Measurements from ENCODE around the gene ZBTB7B.

Gene ZBTB7B

DNA sequence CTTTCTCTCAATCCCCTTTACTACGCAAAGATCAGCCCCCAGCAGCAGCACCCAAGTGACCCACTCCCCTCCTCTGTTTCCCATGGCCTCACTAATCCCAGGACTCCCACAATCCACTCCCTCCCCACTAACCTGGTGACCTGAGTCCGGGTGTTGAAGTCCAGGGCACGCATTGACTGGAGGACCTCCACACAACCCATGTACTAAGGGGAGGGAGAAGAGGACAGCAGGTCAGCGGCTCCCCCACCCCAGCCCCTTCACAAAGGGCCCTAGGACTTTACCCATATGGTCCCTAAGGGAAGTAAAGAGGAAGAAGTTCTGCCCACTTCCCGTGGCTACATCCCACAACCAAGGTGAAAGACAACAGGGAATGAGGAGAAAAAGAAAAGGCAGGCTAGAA lies 33.4 kb upstream of the ZBTB7B start:
- peaks cover 56% of the 10 kb centered on the region for H3K36me3 ChIP-seq (ENCODE audit: control insufficient read depth, insufficient read depth, low read length)
- no peak overlapping the region for H3K27ac ChIP-seq (ENCODE audit: low read depth, low read length, severe bottlenecking)
- 22% methylated on average over 3 of the region's 5 CpGs; no CpG with 5 or more reads in 1 of the 2 experiments for WGBS, 2 experiments (ENCODE audit: insufficient coverage in 2 of 2)
- no peaks in the 10 kb centered on the region for H3K9me3 ChIP-seq (ENCODE audit: control insufficient read depth, low read length)
- peaks cover 20% of the 10 kb centered on the region for H3K4me1 ChIP-seq (ENCODE audit: control insufficient read depth, insufficient read depth, low read length, poor library complexity, severe bottlenecking)
- H3K4me3 ChIP-seq (ENCODE audit: extremely low read depth, insufficient read depth, low read length, poor library complexity, severe bottlenecking) = peak overlapping the region; percentile 69

GRCh38 chr1:154969860-154970452 lies 32.6 kb upstream of the ZBTB7B start:
- Histone ChIP-seq H3K9me3 (ENCODE audit: control insufficient read depth, low read length) (no peaks in the 10 kb centered on the region), H3K4me1 (ENCODE audit: control insufficient read depth, insufficient read depth, low read length, poor library complexity, severe bottlenecking) (peaks cover 20% of the 10 kb centered on the region), H3K27ac (ENCODE audit: low read depth, low read length, severe bottlenecking) (peak overlapping the region; percentile 100), H3K36me3 (ENCODE audit: control insufficient read depth, insufficient read depth, low read length) (peaks cover 49% of the 10 kb centered on the region), H3K4me3 (ENCODE audit: extremely low read depth, insufficient read depth, low read length, poor library complexity, severe bottlenecking) (peak overlapping the region; percentile 69)
- 0 to 1% methylated on average over 15 to 17 of the region's 22 CpGs for WGBS, 2 experiments (ENCODE audit: insufficient coverage in 2 of 2)

GRCh38 chr1:154970631-154971340 lies 31.8 kb upstream of the ZBTB7B start, which contains the start of gene SHC1:
SHC1 (minus strand) TSS chr1:154970747; CDS start chr1:154970526, 221 bp downstream.
- Histone ChIP-seq H3K4me1 (ENCODE audit: control insufficient read depth, insufficient read depth, low read length, poor library complexity, severe bottlenecking) (peaks cover 20% of the 10 kb centered on the region), H3K4me3 (ENCODE audit: extremely low read depth, insufficient read depth, low read length, poor library complexity, severe bottlenecking) (peak within 1 kb of the TSS; percentile 69), H3K9me3 (ENCODE audit: control insufficient read depth, low read length) (no peaks in the 10 kb centered on the region), H3K36me3 (ENCODE audit: control insufficient read depth, insufficient read depth, low read length) (peaks cover 42% of the 10 kb centered on the region), H3K27ac (ENCODE audit: low read depth, low read length, severe bottlenecking) (peak within 1 kb of the TSS; percentile 100)
- WGBS, 2 experiments (ENCODE audit: insufficient coverage in 2 of 2) = 2 to 7% methylated on average over 3 to 8 of the region's 15 CpGs

DNA sequence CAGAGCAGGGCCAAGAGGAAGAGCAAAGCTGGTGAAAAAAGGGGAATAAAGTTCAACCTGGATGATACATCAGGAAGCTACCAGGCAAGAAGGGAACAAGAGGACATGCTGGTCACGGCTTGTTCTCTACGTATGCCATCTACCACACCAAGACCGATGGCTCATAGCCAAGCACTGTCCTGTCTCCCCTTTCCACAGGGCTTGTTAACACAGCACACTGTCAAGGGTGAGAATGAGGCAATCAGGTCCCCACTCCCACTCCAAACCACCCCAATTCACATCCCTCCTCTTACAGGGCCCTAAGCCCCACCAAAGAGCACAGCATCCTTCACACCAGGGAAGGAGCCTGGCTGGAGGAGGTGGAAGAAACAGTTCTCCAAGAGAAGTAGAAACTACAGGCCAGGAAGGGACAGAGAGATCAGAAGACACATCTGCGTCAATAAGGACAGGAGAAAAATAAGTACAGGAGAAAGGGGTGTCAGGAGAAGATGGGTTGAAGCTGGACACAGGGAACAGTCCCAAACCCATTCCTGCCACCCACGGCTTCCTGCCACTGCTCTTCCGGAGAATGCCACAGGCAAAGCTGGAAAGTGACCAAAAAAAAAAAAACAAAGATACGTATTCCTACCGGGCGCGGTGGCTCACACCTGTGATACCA lies 31.1 kb upstream of the ZBTB7B start:
- Histone ChIP-seq H3K4me1 (ENCODE audit: control insufficient read depth, insufficient read depth, low read length, poor library complexity, severe bottlenecking) (peaks cover 26% of the 10 kb centered on the region), H3K9me3 (ENCODE audit: control insufficient read depth, low read length) (no peaks in the 10 kb centered on the region), H3K27ac (ENCODE audit: low read depth, low read length, severe bottlenecking) (peak overlapping the region; percentile 100), H3K4me3 (ENCODE audit: extremely low read depth, insufficient read depth, low read length, poor library complexity, severe bottlenecking) (peak overlapping the region; percentile 69), H3K36me3 (ENCODE audit: control insufficient read depth, insufficient read depth, low read length) (peaks cover 41% of the 10 kb centered on the region)
- 60 to 72% methylated on average over 4 to 10 of the region's 10 CpGs for WGBS, 2 experiments (ENCODE audit: insufficient coverage in 2 of 2)

DNA sequence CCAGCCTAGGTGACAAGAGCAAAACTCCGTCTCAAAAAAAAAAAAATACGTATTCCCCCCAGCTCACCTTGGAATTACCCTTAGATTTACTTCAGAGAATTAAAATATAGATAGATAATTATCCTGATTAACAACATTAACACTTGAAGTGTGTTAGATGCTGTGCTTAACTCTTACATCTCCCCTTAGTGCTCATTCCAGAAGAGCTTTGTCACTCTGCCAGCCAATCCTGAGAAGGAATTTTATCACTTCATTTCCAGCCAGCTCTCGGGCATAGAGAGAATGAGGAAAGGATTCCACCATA lies 30.4 kb upstream of the ZBTB7B start:
- H3K4me3 ChIP-seq (ENCODE audit: extremely low read depth, insufficient read depth, low read length, poor library complexity, severe bottlenecking) = peak overlapping the region; percentile 69
- no CpG with 5 or more reads among the region's 3 CpGs for WGBS, 2 experiments (ENCODE audit: insufficient coverage in 2 of 2)

DNA sequence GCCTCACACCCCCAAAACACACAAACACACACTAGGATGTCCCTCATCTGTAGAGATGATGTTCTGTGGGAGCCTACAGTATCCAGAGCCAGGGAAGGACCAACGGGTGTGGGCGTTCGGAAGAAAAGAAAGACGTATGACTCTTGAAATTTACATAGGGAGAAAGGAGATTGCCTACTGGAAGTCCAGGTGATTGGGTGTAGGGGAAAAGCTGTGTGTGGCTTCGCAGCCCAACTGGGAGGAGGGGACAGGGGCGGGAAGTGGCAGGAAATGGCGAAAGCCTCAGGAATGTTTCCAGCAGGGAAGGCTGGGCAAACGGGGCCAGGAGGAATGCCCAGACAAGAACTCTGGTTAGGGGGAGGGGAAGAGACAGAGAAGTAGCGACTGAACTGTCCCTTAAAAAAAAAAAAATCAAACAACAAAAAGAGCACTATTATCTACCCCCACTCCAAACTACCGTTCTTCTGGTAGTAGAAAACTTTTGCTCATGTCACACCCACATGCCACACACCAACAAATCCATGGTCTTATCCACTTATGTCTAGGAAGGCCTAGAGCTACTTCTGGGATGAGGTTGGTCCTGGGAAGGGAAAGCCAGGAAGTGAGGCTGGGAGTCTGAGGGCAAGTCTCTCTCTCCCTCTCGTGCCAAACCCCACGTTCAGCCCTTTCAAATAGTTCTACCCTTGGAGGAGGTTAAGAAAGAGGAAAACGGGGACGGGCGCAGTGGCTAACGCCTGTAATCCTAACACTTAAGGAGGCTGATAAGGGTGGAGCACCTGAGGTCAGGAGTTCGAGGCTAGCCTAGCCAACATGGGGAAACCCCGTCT lies 29.9 kb upstream of the ZBTB7B start:
- Histone ChIP-seq H3K36me3 (ENCODE audit: control insufficient read depth, insufficient read depth, low read length) (peaks cover 34% of the 10 kb centered on the region), H3K27ac (ENCODE audit: low read depth, low read length, severe bottlenecking) (peak overlapping the region; percentile 100), H3K4me1 (ENCODE audit: control insufficient read depth, insufficient read depth, low read length, poor library complexity, severe bottlenecking) (peaks cover 25% of the 10 kb centered on the region), H3K4me3 (ENCODE audit: extremely low read depth, insufficient read depth, low read length, poor library complexity, severe bottlenecking) (peak overlapping the region; percentile 69), H3K9me3 (ENCODE audit: control insufficient read depth, low read length) (no peaks in the 10 kb centered on the region)
- WGBS, 2 experiments (ENCODE audit: insufficient coverage in 2 of 2) = 0 to 2% methylated on average over 7 to 10 of the region's 18 CpGs

More for the DNA sequence above, 30.4 kb upstream of the ZBTB7B start:
- Histone ChIP-seq H3K9me3 (ENCODE audit: control insufficient read depth, low read length) (no peaks in the 10 kb centered on the region), H3K27ac (ENCODE audit: low read depth, low read length, severe bottlenecking) (peak overlapping the region; percentile 100), H3K36me3 (ENCODE audit: control insufficient read depth, insufficient read depth, low read length) (peaks cover 34% of the 10 kb centered on the region), H3K4me1 (ENCODE audit: control insufficient read depth, insufficient read depth, low read length, poor library complexity, severe bottlenecking) (peaks cover 29% of the 10 kb centered on the region)

- peaks cover 34% of the 10 kb centered on the region for H3K36me3 ChIP-seq (ENCODE audit: control insufficient read depth, insufficient read depth, low read length)
- WGBS, 2 experiments (ENCODE audit: insufficient coverage in 2 of 2) = 0 to 2% methylated on average over 22 to 24 of the region's 37 CpGs
- H3K4me1 ChIP-seq (ENCODE audit: control insufficient read depth, insufficient read depth, low read length, poor library complexity, severe bottlenecking) = peaks cover 20% of the 10 kb centered on the region
- no peaks in the 10 kb centered on the region for H3K9me3 ChIP-seq (ENCODE audit: control insufficient read depth, low read length)
- H3K4me3 ChIP-seq (ENCODE audit: extremely low read depth, insufficient read depth, low read length, poor library complexity, severe bottlenecking) = peak overlapping the region; percentile 69
- peak overlapping the region; percentile 100 for H3K27ac ChIP-seq (ENCODE audit: low read depth, low read length, severe bottlenecking)
Measured at GRCh38 chr1:154973344-154974101, 29.1 kb upstream of the ZBTB7B start.

DNA sequence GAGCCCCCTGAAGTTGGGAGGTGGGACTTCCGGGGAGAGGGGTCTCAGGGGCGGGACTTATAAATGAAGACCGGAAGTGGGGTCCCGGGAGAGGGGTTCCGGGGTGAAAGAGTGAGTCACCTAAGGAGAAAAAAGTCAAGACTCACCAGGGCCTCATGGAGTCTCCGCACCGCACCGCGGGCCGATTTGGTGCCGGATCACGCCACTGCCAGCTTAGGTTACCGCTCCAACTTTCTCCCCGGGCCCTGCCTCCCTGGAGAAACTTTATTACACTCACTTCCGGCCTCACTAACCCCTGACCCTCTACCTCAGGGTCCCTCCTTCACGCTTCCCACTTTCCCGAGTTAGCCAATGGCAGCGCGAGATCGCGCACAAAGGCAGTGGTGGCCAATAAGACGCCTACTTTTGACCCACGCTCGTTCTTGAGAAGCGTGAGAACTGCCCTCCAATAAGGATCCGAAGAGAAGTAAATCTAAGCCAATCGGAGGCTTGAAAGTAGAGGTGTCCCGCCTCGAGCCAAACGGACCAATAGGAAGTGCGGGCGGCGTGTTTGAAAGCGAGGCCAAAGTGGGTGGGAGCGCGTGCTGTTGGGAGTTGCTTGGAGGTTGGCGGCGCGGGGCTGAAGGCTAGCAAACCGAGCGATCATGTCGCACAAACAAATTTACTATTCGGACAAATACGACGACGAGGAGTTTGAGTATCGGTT lies 28.3 kb upstream of the ZBTB7B start, which contains the start of gene CKS1B:
CKS1B (plus strand) TSS at position 580 of the 706 bp plus-strand sequence; CDS start at position 645, 65 bp downstream.
- H3K9me3 ChIP-seq (ENCODE audit: control insufficient read depth, low read length) = no peaks in the 10 kb centered on the region
- peak within 1 kb of the TSS; percentile 69 for H3K4me3 ChIP-seq (ENCODE audit: extremely low read depth, insufficient read depth, low read length, poor library complexity, severe bottlenecking)
- WGBS, 2 experiments (ENCODE audit: insufficient coverage in 2 of 2) = 0 to 1% methylated on average over 31 to 41 of the region's 47 CpGs
- H3K27ac ChIP-seq (ENCODE audit: low read depth, low read length, severe bottlenecking) = peak within 1 kb of the TSS; percentile 100
- H3K36me3 ChIP-seq (ENCODE audit: control insufficient read depth, insufficient read depth, low read length) = peaks cover 32% of the 10 kb centered on the region
- peaks cover 20% of the 10 kb centered on the region for H3K4me1 ChIP-seq (ENCODE audit: control insufficient read depth, insufficient read depth, low read length, poor library complexity, severe bottlenecking)

DNA sequence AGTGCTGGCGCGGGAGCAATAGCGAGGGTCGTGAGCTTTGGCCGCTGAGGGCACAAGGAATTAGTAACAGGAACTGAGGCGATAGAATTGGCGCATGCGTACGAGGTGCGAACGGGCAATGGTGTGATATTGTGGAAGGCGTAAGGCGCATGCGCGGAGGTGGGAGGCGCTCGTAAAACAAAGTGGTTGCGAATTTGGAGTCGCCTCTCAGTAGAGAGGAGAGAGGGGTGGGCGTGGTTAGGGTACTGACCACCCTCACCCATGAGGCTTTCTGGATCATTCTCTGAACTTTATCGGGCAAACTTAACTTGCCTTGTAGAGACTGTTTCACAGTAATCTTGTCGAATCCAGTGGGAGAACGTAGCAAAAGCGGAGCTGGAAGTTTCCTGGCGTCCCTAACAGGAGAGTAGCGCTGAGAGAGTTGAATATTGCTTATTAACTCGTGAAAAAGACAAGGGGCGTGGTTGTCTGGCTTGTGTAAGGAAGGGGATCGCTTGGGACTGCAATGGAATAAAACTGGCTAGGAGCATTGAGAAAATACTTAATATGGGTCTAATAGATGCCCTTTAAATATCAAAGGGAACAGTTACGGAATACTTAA lies 27.7 kb upstream of the ZBTB7B start:
- WGBS, 2 experiments (ENCODE audit: insufficient coverage in 2 of 2) = 0 to 1% methylated on average over 27 to 29 of the region's 30 CpGs
- peaks cover 20% of the 10 kb centered on the region for H3K4me1 ChIP-seq (ENCODE audit: control insufficient read depth, insufficient read depth, low read length, poor library complexity, severe bottlenecking)
- H3K27ac ChIP-seq (ENCODE audit: low read depth, low read length, severe bottlenecking) = peak overlapping the region; percentile 100
- H3K4me3 ChIP-seq (ENCODE audit: extremely low read depth, insufficient read depth, low read length, poor library complexity, severe bottlenecking) = peak overlapping the region; percentile 69
- no peaks in the 10 kb centered on the region for H3K9me3 ChIP-seq (ENCODE audit: control insufficient read depth, low read length)
- H3K36me3 ChIP-seq (ENCODE audit: control insufficient read depth, insufficient read depth, low read length) = peaks cover 34% of the 10 kb centered on the region

All from mesodermal cell (in vitro differentiated cells).